Lower lobe of right lung (tissue), 2 donors: ENCODE results near the gene HOXD13. TPM values are rescaled to one million over a fixed set of nuclear protein-coding genes. Genes with fewer than 3 reads are reported as not detected.
A peak's percentile ranks its signal among the peaks of the same experiment; 100 is the strongest.

Source experiments
- ATAC-seq, 2 donors: fragments of 200-7000 bp; cut with Tn5 transposase; one replicate each; pipeline ENCODE4 v1.9.1; 2020 to 2022; ENCODE audit warnings: mild to moderate bottlenecking in 2 of 2, moderate library complexity in 2 of 2
- DNase-seq: peaks from one replicate; pipeline ENCODE4 v3.0.0-alpha.2; 2020
- H3K27ac ChIP-seq: fragments of 200-600 bp; one replicate; pipeline ENCODE4 v1.8.0; 2022
- H3K27me3 ChIP-seq: fragments of 200-600 bp; one replicate; pipeline ENCODE4 v1.8.0; 2022; ENCODE audit warnings: low read depth
- H3K36me3 ChIP-seq: fragments of 200-600 bp; one replicate; pipeline ENCODE4 v1.8.0; 2022; ENCODE audit warnings: mild to moderate bottlenecking
- H3K4me1 ChIP-seq: fragments of 200-600 bp; one replicate; pipeline ENCODE4 v1.8.0; 2022
- H3K4me3 ChIP-seq: fragments of 200-600 bp; one replicate; pipeline ENCODE4 v1.8.0; 2022; ENCODE audit warnings: mild to moderate bottlenecking
- H3K9me3 ChIP-seq: fragments of 200-600 bp; one replicate; pipeline ENCODE4 v1.8.0; 2022
- CTCF ChIP-seq: fragments of 200-600 bp; IDR thresholded peaks from one replicate; pipeline ENCODE4 v1.8.0; 2022; ENCODE audit warnings: antibody characterized with exemption, mild to moderate bottlenecking
- intact Hi-C: fragments of 100-400 bp; cut with DNase I; formaldehyde crosslinking; loops from one replicate; pipeline ENCODE4 v1.11.0; 2022
- total RNA-seq: library from RNA; stranded (reverse); fragmentation: NEBNext Ultra II Directional; extraction: Animal tissue kit (Norgen Biotek cat#: 25700); gene quantifications from one replicate; pipeline ENCODE4 v1.2.1, GENCODE V29; 2021
- donor health status: DM: no; HTN: yes; CAD: no; lungs with severe emphysema.

The HOXD13 gene
- total RNA-seq, 1 donor from 2014 or later = not detected

- Histone ChIP-seq H3K27ac (no peak overlapping the region), H3K4me3 (no peak overlapping the region), H3K36me3 (no peaks in the 10 kb centered on the region), H3K4me1 (peaks cover 21% of the 10 kb centered on the region), H3K9me3 (no peaks in the 10 kb centered on the region), H3K27me3 (peaks cover 100% of the 10 kb centered on the region)
- peak; percentile 11 to 17 for ATAC-seq
- no peak for DNase-seq
- intact Hi-C loops = no loop called here
- TF ChIP-seq CTCF = peak; percentile 26
These were observed 6.4 kb upstream of the HOXD13 start for GRCh38 chr2:176085861-176086771.

- Histone ChIP-seq H3K9me3 (no peaks in the 10 kb centered on the region), H3K4me3 (peak overlapping the region; percentile 30), H3K27me3 (peaks cover 100% of the 10 kb centered on the region), H3K36me3 (no peaks in the 10 kb centered on the region), H3K27ac (no peak overlapping the region), H3K4me1 (peaks cover 21% of the 10 kb centered on the region)
- TF ChIP-seq CTCF = no peak
- intact Hi-C loops = no loop called here
- ATAC-seq (no peak), DNase-seq (no peak)
These were observed 5.0 kb upstream of the HOXD13 start for GRCh38 chr2:176087330-176088047.

GRCh38 chr2:176088048-176088936, 4.2 kb upstream of the HOXD13 start:
- peaks cover 19% of the 10 kb centered on the region for H3K4me1 ChIP-seq

DNA sequence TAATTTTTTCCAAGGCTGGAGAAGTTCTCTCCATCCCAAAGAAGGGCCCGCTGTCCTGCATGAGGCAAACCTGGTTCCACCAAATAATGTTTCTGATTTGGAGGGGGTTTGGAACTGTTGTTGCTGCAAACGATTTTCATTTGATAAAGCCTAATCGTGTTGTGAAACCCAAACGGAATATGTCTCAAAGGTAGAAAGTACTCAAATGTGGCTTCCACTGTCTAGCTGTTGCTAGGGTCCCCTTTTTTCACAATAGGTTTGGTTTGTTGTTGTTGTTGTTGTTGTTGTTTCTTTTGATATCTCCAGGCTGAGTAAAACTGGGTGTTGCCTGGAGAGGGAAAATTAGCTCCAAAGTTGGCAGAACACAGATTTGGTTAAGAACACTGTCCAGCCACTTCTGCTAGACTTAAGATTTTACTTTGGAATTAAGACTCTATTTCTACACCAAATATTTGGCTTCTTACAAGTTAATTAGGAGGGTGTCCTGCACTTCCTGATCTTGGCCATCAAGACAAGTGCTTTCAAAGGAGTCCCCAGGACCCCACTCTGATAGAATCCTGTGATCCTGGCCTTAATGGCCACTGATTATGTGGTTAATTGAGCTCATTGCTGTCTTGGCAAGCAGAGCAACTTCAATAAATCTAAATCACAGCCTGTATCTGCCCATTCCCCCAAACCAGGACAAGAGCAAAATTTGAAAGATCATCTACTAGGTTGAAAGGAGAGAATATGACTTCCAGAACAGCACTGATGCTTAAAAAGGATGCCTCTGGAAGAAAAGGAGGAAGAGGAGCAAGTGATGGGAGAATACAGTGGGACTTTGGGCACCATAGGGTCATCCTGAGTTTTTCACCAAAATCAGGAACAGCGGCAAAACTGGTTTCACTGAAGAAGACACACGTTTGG, 3.3 kb upstream of the HOXD13 start:
- Histone ChIP-seq H3K4me3 (no peak overlapping the region), H3K36me3 (no peaks in the 10 kb centered on the region), H3K9me3 (no peaks in the 10 kb centered on the region), H3K27ac (no peak overlapping the region), H3K27me3 (peaks cover 98% of the 10 kb centered on the region), H3K4me1 (peaks cover 19% of the 10 kb centered on the region)
- DNase-seq (no peak), ATAC-seq (no peak)
- intact Hi-C loops = no loop called here
- TF ChIP-seq CTCF = no peak

More at GRCh38 chr2:176088048-176088936, 4.2 kb upstream of the HOXD13 start:
- Histone ChIP-seq H3K4me3 (peak overlapping the region; percentile 30), H3K9me3 (no peaks in the 10 kb centered on the region), H3K27me3 (peaks cover 100% of the 10 kb centered on the region), H3K27ac (no peak overlapping the region), H3K36me3 (no peaks in the 10 kb centered on the region)
- intact Hi-C loops = no loop called here
- DNase-seq (peak; percentile 64), ATAC-seq (peak; percentile 56 to 82)
- TF ChIP-seq CTCF = peak; percentile 73
